Upper lobe of left lung (tissue), 4 donors: ENCODE data around the gene CYTH3.

Experiments used
- POLR2A ChIP-seq, 4 donors: fragments of 450-650 bp; IDR thresholded peaks; one replicate each; pipeline ENCODE4 v1.5.1; 2016 to 2017; ENCODE audit warnings: antibody characterized with exemption in 4 of 4, mild to moderate bottlenecking in 2 of 4
- TF ChIP-seq, protein P1 (sequence below), 6 experiments: fragments of 450-650 bp in 4 of 6; fragments of 200-600 bp in 2 of 6; sonication (generic) in 2 of 6; IDR thresholded peaks; one replicate each; pipeline ENCODE4 v1.5.1; 2016 to 2019; ENCODE audit warnings: antibody characterized with exemption in 6 of 6

DNA sequence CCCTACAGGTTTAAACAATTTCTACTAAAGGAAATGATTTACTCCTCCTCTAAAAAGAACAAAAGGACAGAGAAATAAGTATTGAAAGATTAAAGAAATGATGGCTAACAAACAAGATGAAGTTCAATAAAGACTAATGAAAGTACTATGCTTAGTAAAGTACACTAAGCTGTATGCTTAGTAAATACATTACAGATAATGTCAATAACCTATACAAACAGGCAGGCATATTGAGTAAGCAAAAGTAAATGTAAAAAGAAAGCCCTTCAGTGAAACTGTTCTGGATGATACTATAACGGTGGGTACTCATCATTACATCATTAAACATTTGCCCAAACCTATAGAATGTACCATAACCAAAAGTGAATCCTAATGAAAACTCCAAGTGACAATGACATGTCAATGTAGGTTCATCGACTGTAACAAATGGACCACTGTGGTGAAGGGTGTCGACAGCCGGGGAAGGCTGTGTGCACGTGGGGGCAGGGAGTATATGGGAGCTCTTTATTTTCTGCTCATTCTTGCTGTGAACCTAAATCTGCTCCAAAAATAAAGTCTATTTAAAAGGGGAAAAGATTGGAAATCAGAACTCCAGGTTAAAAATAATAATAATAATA is 34.0 kb downstream of the CYTH3 start:
- TF ChIP-seq, protein P1, sequence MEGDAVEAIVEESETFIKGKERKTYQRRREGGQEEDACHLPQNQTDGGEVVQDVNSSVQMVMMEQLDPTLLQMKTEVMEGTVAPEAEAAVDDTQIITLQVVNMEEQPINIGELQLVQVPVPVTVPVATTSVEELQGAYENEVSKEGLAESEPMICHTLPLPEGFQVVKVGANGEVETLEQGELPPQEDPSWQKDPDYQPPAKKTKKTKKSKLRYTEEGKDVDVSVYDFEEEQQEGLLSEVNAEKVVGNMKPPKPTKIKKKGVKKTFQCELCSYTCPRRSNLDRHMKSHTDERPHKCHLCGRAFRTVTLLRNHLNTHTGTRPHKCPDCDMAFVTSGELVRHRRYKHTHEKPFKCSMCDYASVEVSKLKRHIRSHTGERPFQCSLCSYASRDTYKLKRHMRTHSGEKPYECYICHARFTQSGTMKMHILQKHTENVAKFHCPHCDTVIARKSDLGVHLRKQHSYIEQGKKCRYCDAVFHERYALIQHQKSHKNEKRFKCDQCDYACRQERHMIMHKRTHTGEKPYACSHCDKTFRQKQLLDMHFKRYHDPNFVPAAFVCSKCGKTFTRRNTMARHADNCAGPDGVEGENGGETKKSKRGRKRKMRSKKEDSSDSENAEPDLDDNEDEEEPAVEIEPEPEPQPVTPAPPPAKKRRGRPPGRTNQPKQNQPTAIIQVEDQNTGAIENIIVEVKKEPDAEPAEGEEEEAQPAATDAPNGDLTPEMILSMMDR (IDR thresholded peaks at IDR 0.05): no peak
- TF ChIP-seq POLR2A (IDR thresholded peaks at IDR 0.05): no peak
